H9 (cell line): ENCODE measurements around the gene FYTTD1. TPM values are rescaled to one million over a fixed set of nuclear protein-coding genes. Genes with fewer than 3 reads are reported as not detected.

Experiments
- DNase-seq: peaks from one replicate; pipeline ENCODE4 v3.0.0-alpha.2; 2017
- H2AFZ ChIP-seq: one replicate; pipeline ENCODE4 v1.6.1; 2013; ENCODE audit warnings: mild to moderate bottlenecking, low read length, control low read depth, moderate library complexity
- H2AK5ac ChIP-seq: 2 replicates; pipeline ENCODE4 v1.6.1; 2013; ENCODE audit warnings: low read length, control low read depth, mixed read lengths; ENCODE audit not compliant: insufficient read length
- H2BK120ac ChIP-seq: one replicate; pipeline ENCODE4 v1.6.1; 2013; ENCODE audit warnings: low read depth, mild to moderate bottlenecking, low read length, control low read depth, inconsistent platforms; ENCODE audit not compliant: poor library complexity, severe bottlenecking
- H2BK12ac ChIP-seq: 2 replicates; pipeline ENCODE4 v1.6.1; 2013; ENCODE audit warnings: low read length, control low read depth, mixed read lengths, low read depth; ENCODE audit not compliant: insufficient read length
- H2BK15ac ChIP-seq: 2 replicates; pipeline ENCODE4 v1.6.1; 2013; ENCODE audit warnings: low read depth, low read length, control low read depth
- H2BK20ac ChIP-seq: one replicate; pipeline ENCODE4 v1.6.1; 2013; ENCODE audit warnings: low read depth, mild to moderate bottlenecking, low read length, control low read depth, inconsistent platforms; ENCODE audit not compliant: poor library complexity, severe bottlenecking
- H2BK5ac ChIP-seq: 2 replicates; pipeline ENCODE4 v1.6.1; 2013; ENCODE audit warnings: low read length, control low read depth, mixed read lengths; ENCODE audit not compliant: insufficient read length
- H3K14ac ChIP-seq: 2 replicates; pipeline ENCODE4 v1.6.1; 2013; ENCODE audit warnings: low read length, control low read depth; ENCODE audit not compliant: insufficient read depth
- H3K18ac ChIP-seq: 2 replicates; pipeline ENCODE4 v1.6.1; 2013; ENCODE audit warnings: low read depth, mild to moderate bottlenecking, mixed read lengths, low read length, control low read depth; ENCODE audit not compliant: insufficient read length
- H3K23ac ChIP-seq: 2 replicates; pipeline ENCODE4 v1.6.1; 2013; ENCODE audit warnings: low read length, control low read depth, mixed read lengths, low read depth; ENCODE audit not compliant: insufficient read length
- H3K23me2 ChIP-seq: 2 replicates; pipeline ENCODE4 v1.6.1; 2013; ENCODE audit warnings: low read depth, mild to moderate bottlenecking, mixed read lengths, low read length, control low read depth; ENCODE audit not compliant: insufficient read length, poor library complexity, severe bottlenecking
- H3K27ac ChIP-seq: 2 replicates; pipeline ENCODE4 v1.5.1; 2013; ENCODE audit warnings: low read length, control low read depth, mixed read lengths, low read depth; ENCODE audit not compliant: insufficient read length
- H3K27me3 ChIP-seq: 2 replicates; pipeline ENCODE4 v1.6.1; 2013; ENCODE audit warnings: low read length, control low read depth, inconsistent platforms; ENCODE audit not compliant: insufficient read depth
- H3K4ac ChIP-seq: 2 replicates; pipeline ENCODE4 v1.6.1; 2013; ENCODE audit warnings: low read depth, mild to moderate bottlenecking, control low read depth, inconsistent platforms, low read length, moderate library complexity
- H3K4me1 ChIP-seq: 2 replicates; pipeline ENCODE4 v1.6.1; 2013; ENCODE audit warnings: low read length, control low read depth, inconsistent platforms; ENCODE audit not compliant: insufficient read depth
- H3K4me2 ChIP-seq: 2 replicates; pipeline ENCODE4 v1.6.1; 2013; ENCODE audit warnings: low read length, control low read depth, mixed read lengths; ENCODE audit not compliant: insufficient read length, insufficient read depth
- H3K56ac ChIP-seq: 2 replicates; pipeline ENCODE4 v1.6.1; 2013; ENCODE audit warnings: low read depth, mild to moderate bottlenecking, mixed read lengths, low read length, control low read depth; ENCODE audit not compliant: insufficient read length
- H3K79me1 ChIP-seq: 2 replicates; pipeline ENCODE4 v1.6.1; 2013; ENCODE audit warnings: low read depth, mild to moderate bottlenecking, moderate library complexity, low read length, control low read depth, inconsistent platforms; ENCODE audit not compliant: insufficient read depth, poor library complexity, severe bottlenecking
- H3K79me2 ChIP-seq: 2 replicates; pipeline ENCODE4 v1.6.1; 2013; ENCODE audit warnings: low read length, control low read depth, inconsistent platforms; ENCODE audit not compliant: insufficient read depth
- H3K9ac ChIP-seq: 2 replicates; pipeline ENCODE4 v1.6.1; 2013; ENCODE audit warnings: low read length, control low read depth, mixed read lengths; ENCODE audit not compliant: insufficient read length; ENCODE audit errors: extremely low read depth
- H3K9me3 ChIP-seq: one replicate; pipeline ENCODE4 v1.6.1; 2013; ENCODE audit warnings: low read depth, low read length, inconsistent platforms; ENCODE audit not compliant: control insufficient read depth
- H3T11ph ChIP-seq: one replicate; pipeline ENCODE4 v1.6.1; 2013; ENCODE audit warnings: mild to moderate bottlenecking, low read length, control low read depth, inconsistent platforms
- H4K20me1 ChIP-seq: one replicate; pipeline ENCODE4 v1.6.1; 2013; ENCODE audit not compliant: control insufficient read depth, insufficient read length, insufficient read depth
- H4K5ac ChIP-seq: 2 replicates; pipeline ENCODE4 v1.6.1; 2013; ENCODE audit warnings: low read depth, mild to moderate bottlenecking, mixed read lengths, low read length, control low read depth; ENCODE audit not compliant: insufficient read length
- H4K8ac ChIP-seq: replicated peaks from 2 replicates; pipeline ENCODE4 v1.6.1; 2013; ENCODE audit warnings: low read length, control low read depth, mixed read lengths, low read depth; ENCODE audit not compliant: insufficient read length
- H4K91ac ChIP-seq: 2 replicates; pipeline ENCODE4 v1.6.1; 2013; ENCODE audit warnings: low read depth, mild to moderate bottlenecking, moderate library complexity, mixed read lengths, low read length, control low read depth; ENCODE audit not compliant: insufficient read length
- H3K27ac Mint-ChIP-seq, 3 experiments: 2 replicates in 2 of 3; 3 replicates in 1 of 3; pipeline ENCODE4 v1.8.0; 2020 to 2021; ENCODE audit warnings: mixed read lengths in 3 of 3, mild to moderate bottlenecking in 1 of 3, moderate library complexity in 1 of 3
- H3K27me3 Mint-ChIP-seq: 2 replicates; pipeline ENCODE4 v1.8.0; 2021; ENCODE audit warnings: low read depth, mild to moderate bottlenecking, moderate library complexity, mixed read lengths
- H3K36me3 Mint-ChIP-seq, 3 experiments: 2 replicates in 2 of 3; 3 replicates in 1 of 3; pipeline ENCODE4 v1.8.0; 2020 to 2021; ENCODE audit warnings: low read depth in 3 of 3, mixed read lengths in 3 of 3; ENCODE audit not compliant: insufficient read depth in 1 of 3
- H3K4me1 Mint-ChIP-seq, 2 experiments: 2 replicates each; pipeline ENCODE4 v1.8.0; 2020; ENCODE audit warnings: mixed read lengths in 2 of 2
- H3K4me3 Mint-ChIP-seq, 2 experiments: 2 replicates in 1 of 2; 3 replicates in 1 of 2; pipeline ENCODE4 v1.8.0; 2020 to 2021; ENCODE audit warnings: mild to moderate bottlenecking in 2 of 2, mixed read lengths in 2 of 2, moderate library complexity in 1 of 2
- H3K9me3 Mint-ChIP-seq, 2 experiments: 2 replicates in 1 of 2; 3 replicates in 1 of 2; pipeline ENCODE4 v1.8.0; 2020; ENCODE audit warnings: mild to moderate bottlenecking in 2 of 2, mixed read lengths in 2 of 2, moderate library complexity in 1 of 2
- WGBS: extraction: QIAGEN DNeasy Blood & Tissue Kit; methylation state at CpG from one replicate; pipeline ENCODE4 v1.1.7; 2013; ENCODE audit warnings: missing lambda C conversion rate, low lambda C conversion rate, mixed read lengths; ENCODE audit not compliant: insufficient read length; ENCODE audit errors: extremely low coverage; 5-methylcytosine and 5-hydroxymethylcytosine counted together
- total RNA-seq: library from RNA; stranded (reverse); gene quantifications from 2 replicates; pipeline ENCODE4 v1.2.1, GENCODE V29; 2021
- TF ChIP-seq, protein P1 (sequence below): fragments of 200-600 bp; sonication (generic); conservative IDR thresholded peaks from 3 replicates; pipeline ENCODE4 v1.8.0; 2021; ENCODE audit warnings: antibody characterized with exemption, mild to moderate bottlenecking

FYTTD1 gene
- total RNA-seq, 1 experiment from 2014 or later, result 19.4 TPM

GRCh38 chr3:197820550-197821335 lies 71.1 kb downstream of the FYTTD1 start:
- Histone ChIP-seq H3K4me1 (no peaks in the 10 kb centered on the region), H4K5ac (no peak overlapping the region), H3K14ac (no peak overlapping the region), H3K79me1 (peaks cover 3% of the 10 kb centered on the region), H2BK12ac (no peak overlapping the region), H3K56ac (no peak overlapping the region), H4K20me1 (no peaks in the 10 kb centered on the region), H3K23ac (no peak overlapping the region), H3K23me2 (no peaks in the 10 kb centered on the region), H2AK5ac (no peak overlapping the region), H3K79me2 (no peaks in the 10 kb centered on the region), H2AFZ (no peak overlapping the region), H3K4me2 (no peak overlapping the region), H2BK5ac (no peak overlapping the region), H3K27me3 (no peaks in the 10 kb centered on the region), H2BK120ac (no peak overlapping the region), H3T11ph (no peak overlapping the region), H3K9me3 (no peaks in the 10 kb centered on the region), H3K18ac (no peak overlapping the region), H2BK15ac (no peak overlapping the region), H3K27ac (no peak overlapping the region), H3K4ac (no peak overlapping the region), H4K91ac (no peak overlapping the region), H4K8ac (no peak overlapping the region), H2BK20ac (no peak overlapping the region), H3K9ac (no peak overlapping the region)
- no CpG with 5 or more reads among the region's 8 CpGs for WGBS
- Mint-ChIP-seq H3K4me3 (no peak overlapping the region), H3K27ac (peak overlapping the region in 1 of 3 experiments; percentile 77; a peak in 1 of 7 replicates), H3K4me1 (no peaks in the 10 kb centered on the region), H3K36me3 (peaks cover 25 to 46% (median 45%) of the 10 kb centered on the region in 3 experiments; a peak in 6 of 7 replicates), H3K9me3 (no peaks in the 10 kb centered on the region), H3K27me3 (no peaks in the 10 kb centered on the region)
- TF ChIP-seq, protein P1, sequence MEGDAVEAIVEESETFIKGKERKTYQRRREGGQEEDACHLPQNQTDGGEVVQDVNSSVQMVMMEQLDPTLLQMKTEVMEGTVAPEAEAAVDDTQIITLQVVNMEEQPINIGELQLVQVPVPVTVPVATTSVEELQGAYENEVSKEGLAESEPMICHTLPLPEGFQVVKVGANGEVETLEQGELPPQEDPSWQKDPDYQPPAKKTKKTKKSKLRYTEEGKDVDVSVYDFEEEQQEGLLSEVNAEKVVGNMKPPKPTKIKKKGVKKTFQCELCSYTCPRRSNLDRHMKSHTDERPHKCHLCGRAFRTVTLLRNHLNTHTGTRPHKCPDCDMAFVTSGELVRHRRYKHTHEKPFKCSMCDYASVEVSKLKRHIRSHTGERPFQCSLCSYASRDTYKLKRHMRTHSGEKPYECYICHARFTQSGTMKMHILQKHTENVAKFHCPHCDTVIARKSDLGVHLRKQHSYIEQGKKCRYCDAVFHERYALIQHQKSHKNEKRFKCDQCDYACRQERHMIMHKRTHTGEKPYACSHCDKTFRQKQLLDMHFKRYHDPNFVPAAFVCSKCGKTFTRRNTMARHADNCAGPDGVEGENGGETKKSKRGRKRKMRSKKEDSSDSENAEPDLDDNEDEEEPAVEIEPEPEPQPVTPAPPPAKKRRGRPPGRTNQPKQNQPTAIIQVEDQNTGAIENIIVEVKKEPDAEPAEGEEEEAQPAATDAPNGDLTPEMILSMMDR, result no peak
- DNase-seq, result no peak
